GM19455 (cell line): ENCODE results near the gene OR52B2.
"Not testable (repeated sequence)": the region's sequence is repeated elsewhere in the genome, so short reads cannot be mapped to it uniquely, and the experiment has no call there.

ENCODE experiments used
- ATAC-seq: cut with Tn5 transposase; IDR thresholded peaks from one replicate; pipeline ENCODE4 v1.9.1; 2021; ENCODE audit not compliant: unreplicated experiment

Gene OR52B2

DNA sequence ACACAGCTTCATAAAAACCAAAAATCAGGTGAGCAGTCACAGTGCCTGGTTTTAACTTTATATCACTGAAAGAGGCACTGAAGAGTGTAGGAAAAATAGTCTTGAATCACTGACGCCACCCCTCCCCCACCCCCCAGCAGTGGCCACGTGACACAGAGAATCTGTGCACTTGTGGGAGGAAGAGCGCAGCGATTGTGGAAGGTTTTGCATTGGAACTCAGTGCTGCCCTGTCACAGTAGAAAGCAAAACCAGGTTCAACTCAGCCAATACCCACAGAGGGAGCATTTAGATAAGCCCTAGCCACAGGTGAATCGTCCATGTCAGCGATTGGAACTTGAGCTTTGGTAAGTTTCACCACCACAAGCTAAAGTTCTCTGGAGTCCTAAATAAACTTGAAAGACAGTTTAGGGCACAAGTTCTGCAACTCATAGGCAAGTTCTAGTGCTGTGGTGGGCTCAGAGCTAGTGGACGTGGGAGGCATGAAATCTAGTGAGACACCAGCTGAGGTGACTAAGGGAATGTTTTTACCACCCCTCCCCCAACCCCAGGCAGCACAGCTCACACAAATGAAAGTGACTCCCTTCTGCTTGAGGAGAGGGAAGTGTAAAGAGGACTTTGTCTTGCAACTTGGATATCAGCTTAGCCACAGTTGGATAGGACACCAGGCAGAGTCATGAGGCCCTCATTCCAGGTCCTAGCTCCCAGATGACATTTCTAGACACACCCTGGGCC, 13.3 kb downstream of the OR52B2 start:
- ATAC-seq = no peak

DNA sequence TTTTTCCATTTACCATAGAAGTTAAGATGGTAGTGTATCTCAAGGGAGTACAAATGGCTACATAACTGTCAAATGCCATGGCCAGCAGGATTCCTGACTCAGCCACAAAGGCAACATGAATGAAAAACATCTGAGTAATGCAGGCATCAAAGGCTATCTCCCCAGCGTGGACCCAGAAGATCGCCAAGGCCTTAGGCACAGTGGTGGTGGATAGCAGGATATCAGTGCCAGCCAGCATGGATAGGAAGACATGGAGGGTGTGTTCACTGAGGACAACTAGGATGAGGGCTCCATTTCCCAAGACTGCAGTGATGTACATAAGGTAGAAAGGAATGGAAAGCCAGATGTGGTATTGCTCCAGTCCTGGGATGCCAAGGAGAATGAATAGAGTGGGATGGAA, 18.0 kb downstream of the OR52B2 start:
- ATAC-seq = no peak

DNA sequence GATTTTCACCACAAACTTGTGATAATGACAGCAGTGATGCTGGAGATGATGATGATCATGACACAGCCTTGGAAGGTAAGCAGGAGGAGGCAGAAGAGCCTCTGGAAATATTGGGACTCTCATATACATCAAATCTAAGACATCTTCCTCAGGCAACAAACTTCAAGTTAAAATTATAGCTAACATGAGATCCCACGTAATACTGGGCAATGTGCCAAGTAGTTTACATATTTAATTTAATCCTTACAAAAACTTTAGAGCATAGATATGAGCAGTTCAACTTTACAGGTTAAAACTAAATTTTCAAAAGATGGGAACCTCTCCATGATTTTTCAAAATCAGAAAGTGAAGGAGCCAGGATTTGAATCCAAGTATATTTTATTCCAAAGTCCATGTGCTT, 19.0 kb downstream of the OR52B2 start:
- no peak for ATAC-seq

DNA sequence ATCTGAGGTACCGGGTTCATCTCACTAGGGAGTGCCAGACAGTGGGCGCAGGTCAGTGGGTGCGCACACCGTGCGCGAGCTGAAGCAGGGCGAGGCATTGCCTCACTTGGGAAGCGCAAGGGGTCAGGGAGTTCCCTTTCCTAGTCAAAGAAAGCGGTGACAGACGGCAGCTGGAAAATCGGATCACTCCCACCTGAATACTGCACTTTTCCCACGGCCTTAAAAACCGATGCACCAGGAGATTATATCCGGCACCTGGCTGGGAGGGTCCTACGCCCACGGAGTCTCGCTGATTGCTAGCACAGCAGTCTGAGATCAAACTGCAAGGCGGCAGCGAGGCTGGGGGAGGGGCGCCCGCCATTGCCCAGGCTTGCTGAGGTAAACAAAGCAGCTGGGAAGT, 26.4 kb downstream of the OR52B2 start:
- not testable (repeated sequence) for ATAC-seq

DNA sequence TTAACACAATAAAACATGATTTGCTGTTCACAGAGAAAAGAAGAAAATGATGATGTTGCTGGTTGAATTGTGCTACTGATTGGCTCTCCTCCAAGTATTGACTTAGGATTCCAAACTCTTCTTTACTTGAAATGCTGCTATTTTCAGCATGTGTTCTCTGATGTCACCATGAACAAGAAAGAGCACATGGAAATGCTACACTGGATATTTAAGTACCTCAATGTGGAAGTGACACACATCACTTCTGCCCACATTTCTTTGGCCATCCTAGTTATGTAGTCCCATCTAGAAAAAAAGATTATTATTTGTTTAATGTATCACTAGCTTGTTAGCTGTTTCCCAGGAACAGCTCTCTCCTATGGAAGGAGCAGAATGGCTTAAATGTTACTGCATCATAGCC, 27.2 kb downstream of the OR52B2 start:
- no peak for ATAC-seq

- not testable (repeated sequence) for ATAC-seq
These were observed 34.2 kb downstream of the OR52B2 start for GRCh38 chr11:6135936-6136335.

DNA sequence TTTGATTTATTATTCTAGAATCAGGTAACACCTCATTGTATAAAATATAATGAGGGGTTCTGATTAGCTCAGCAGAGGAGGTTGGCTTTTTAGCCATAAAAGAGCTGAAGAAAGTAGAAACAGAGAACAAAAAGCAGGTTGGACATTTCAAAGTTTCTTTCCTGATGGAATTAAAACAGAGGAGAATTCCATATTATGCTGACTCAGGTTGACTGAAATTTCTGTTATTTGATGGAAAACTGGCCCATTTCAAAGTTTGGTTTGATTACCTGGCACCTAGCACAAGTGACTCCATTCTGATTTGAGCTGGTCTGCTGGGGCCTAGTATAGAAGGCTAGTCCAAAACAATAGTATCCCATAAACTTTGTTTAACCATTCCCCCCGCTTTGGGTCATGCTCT, 37.7 kb downstream of the OR52B2 start:
- no peak for ATAC-seq

DNA sequence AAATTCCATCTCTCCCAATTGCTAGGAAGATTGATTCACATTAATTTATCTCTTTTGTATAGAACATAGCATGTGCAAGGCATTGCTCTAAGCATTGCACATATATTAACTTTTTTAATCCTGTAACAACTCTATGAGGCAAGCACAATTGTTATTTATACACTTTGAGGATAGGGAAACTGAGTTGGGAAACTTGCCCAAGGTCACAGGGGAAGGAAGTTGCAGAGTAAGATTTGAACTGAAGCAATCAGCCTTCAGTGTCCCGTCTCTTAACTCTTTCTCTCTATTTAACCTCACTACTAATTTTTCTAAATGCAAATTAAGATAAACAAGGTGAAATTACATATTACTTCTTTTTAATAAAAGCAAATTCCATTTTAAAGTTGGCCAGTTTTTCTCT, 40.5 kb downstream of the OR52B2 start:
- ATAC-seq = no peak

GRCh38 chr11:6129011-6129410, 41.1 kb downstream of the OR52B2 start:
- ATAC-seq = no peak

GRCh38 chr11:6127881-6128280, 42.2 kb downstream of the OR52B2 start:
- ATAC-seq = no peak

GRCh38 chr11:6124245-6124644, 45.9 kb downstream of the OR52B2 start:
- no peak for ATAC-seq
